Placental pericyte (primary cell): ENCODE measurements around the gene RIPPLY1. TPM values are rescaled to one million over a fixed set of nuclear protein-coding genes. Genes with fewer than 3 reads are reported as not detected.

Experiments used
- total RNA-seq: library from RNA; depleted of rRNA; stranded (reverse); fragments of >200 nt; gene quantifications from 2 replicates; pipeline ENCODE4 v1.2.3, GENCODE V29; 2012

RIPPLY1 gene, protein sequence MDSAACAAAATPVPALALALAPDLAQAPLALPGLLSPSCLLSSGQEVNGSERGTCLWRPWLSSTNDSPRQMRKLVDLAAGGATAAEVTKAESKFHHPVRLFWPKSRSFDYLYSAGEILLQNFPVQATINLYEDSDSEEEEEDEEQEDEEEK
- not detected in 2 replicates for total RNA-seq

DNA sequence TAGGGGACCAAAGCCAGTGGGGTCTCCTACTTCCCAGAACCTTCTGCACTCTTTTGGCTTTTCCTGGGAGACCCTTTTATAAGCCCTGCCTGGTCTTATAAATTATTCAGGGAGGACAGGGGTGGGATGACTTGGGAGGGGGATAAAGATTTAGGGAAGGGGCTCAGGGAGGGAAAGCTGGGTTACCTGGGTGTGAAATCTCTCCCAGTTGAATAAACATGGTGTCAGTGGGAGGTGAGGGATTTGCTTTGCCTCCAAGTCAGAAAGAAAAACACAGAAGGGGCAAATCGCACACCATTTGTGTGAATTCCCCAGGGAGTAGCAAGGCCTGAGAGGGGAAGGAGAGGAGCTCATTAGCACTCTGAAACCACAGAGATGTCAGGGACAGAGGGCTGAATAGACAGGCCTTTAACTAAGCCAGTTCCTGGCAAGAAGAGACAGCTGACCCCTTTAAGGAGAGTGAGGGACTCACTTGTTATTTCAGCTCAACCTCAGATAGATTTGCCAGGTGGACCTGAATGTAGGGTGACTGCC, at the start of gene RIPPLY1:
Gene RIPPLY1 (minus strand): TSS at position 51 of the 534 bp plus-strand sequence. CDS start 54 bp downstream, outside the sequence.

DNA sequence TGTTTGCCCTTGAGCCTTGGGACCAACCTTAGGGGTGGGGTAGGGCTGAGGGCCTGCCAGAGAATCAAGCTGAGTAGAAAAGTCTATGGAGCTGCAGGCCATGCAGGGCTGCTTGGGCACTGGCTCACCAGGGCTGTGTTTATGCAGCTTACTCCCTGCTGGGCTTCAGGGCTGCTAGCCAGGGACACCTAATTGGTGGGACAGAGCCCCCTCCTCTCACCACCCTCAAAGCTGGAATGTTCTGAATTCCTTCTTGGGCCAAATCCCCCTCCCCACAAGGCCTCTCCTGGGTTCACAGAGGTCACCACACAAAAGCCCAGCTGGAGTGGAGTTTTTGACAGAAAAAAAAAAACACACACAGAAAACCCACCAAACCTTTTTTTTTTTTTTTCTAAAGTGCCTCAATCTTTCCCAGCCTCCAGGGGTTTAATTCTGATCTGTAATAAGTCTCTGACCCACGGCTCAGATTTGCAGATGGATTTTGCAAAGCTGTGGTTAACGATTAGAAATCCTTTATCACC, 16.9 kb upstream of the RIPPLY1 start, which contains the start of gene CLDN2:
Gene CLDN2 (plus strand): TSS at position 471 of the 521 bp plus-strand sequence. CDS start 7,827 bp downstream, outside the sequence.

Other genes starting within 250 kb of the RIPPLY1 start
- gene RNF128, start 176.6 kb downstream of the RIPPLY1 start, total RNA-seq, result 1.5 and 11.0 TPM in 2 replicates
- gene TBC1D8B, start 100.7 kb downstream of the RIPPLY1 start, total RNA-seq, result 7.7 and 10.6 TPM in 2 replicates
- gene CLDN2, start 17.1 kb upstream of the RIPPLY1 start, total RNA-seq, result 0.14 TPM in 1 of 2 replicates, not detected in the other
- 43.8 and 65.3 TPM in 2 replicates for gene MORC4, start 96.9 kb upstream of the RIPPLY1 start, total RNA-seq
- 10.5 and 12.9 TPM in 2 replicates for gene RBM41, start 215.5 kb upstream of the RIPPLY1 start, total RNA-seq